Stimulated activated CD8-positive, alpha-beta memory T cell treated with anti-CD3 and anti-CD28 coated beads, Interleukin-7, amount 100 ng/mL, for 4 hours (primary cell): Measurements from ENCODE around the gene MYO7B.
"Not testable (repeated sequence)": the region's sequence is repeated elsewhere in the genome, so short reads cannot be mapped to it uniquely, and the experiment has no call there.

Source experiments
- DNase-seq, 2 donors: peaks; one replicate each; pipeline ENCODE4 v3.0.0-alpha.2; 2020; ENCODE audit warnings: low read depth in 2 of 2

The MYO7B gene

DNA sequence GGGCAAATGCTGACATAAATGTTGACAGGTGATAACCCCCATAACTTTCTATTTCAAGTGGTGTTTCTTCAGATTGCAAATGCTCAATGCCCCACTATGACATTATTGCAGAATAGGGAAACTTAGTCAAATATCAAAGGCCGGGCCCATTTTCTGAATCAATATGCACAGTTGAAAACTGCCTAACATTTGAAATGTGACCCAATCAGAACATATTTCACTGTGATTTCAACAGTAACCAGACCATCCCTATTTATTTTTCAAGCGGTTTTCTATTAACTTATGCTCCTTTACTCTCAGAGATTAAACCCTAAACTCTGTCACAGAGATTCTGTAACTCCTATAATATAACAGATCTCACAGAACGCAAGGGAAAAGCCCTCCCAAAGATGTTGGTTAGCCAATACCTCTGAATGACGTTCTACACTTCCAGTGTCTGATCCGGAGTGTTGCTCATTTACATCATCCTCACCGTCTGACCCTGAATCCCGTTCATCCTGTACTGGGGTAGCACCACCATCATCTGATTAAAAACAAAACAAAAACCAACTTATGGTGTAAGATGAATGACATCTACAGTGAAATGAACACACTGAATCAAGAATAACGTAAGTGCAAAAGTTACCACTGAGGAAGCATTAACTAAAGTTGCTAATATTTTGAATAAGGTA is 12.1 kb upstream of the MYO7B start:
- no peak for DNase-seq

DNA sequence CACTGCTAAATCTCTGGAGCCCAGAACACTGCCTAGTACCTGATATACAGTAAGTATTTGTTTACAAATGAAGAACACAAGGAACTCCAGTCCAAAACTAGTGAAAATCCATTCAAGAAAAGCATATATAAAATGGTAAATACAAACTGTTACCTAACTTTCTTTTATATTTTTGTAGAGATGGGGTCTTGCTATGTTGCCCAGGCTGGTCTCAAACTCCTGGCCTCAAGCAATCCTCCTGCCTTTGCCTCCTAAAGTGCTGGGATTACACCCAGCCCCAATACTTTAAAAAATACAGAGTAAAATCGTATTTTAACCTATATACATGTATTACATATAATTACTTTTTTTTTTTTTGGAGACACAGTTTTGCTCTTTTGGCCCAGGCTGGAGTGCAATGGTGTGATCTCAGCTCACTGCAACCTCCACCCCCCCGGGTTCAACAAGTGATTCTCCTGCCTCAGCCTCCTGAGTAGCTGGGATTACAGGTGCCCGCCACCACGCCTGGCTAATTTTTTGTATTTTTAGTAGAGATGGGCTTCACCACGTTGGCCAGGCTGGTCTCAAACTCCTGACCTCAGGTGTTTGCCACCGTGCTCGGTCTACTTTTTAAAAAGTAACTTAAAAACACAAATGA is 11.2 kb upstream of the MYO7B start:
- not testable (repeated sequence) for DNase-seq

DNA sequence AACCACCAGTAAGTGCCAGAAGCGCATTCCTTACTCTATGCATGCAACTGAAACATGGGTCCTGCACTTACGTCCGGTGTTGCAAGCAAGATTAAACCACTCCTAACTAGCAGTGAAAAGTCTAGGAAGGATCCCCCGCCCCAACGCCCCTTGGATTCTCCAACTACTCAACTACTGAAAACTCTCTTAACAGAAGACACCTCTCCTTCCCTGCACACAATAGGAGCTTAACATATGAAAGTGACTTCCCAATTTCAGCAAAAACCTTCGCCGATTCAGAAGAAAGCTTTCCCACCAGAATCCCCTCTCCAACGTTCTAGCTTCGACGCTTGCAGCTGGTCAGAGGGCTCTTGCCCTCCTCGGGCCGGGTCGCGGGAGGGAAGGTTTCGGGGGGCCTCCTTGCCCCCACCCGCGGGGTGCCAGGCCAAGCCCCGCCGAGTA is 9.8 kb upstream of the MYO7B start:
- DNase-seq: no peak

DNA sequence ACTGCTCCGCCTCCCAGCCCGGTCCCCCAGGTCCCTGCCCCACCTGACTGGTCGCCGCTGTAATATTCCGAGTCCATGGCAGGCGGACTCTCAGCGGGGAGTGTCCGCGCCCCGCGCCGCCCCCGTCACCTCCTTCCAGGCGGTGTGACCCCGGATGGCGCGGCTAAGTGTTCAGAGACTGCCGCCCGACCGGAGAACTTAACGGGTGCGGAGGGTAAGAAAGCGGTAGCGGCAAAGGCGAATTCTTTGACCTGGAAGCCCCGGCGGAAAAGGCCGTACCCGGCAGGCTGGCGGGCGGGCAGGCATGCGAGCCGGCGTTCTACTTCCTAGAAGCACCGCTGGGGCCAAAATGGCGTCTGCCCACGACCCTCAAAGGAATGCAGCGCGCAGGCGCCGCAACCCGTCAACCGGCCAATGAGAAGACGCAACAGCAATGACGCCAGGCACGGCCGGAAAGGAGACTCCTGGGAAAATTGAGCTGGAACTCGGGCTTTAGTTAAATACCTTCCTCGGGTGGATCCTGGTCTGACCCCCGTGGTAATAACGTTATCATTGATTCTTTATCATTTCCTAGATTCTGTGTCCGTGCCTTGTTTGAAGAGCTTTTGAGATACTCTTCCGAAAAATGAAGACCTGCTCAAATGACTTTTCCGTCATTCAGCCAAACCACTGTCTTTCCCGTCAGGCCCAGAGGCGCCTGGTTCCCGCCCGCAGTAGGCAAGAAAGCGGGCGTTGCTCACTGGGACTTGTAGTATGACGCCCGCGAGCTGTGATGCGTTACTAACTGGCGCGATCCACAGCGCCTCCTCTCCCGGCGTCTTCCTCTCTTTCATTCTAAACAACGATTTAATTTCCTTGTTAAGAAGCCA is 9.1 kb upstream of the MYO7B start, which contains the start of gene IWS1:
Gene IWS1 (minus strand): TSS at position 358 of the 869 bp plus-strand sequence. CDS start 281 bp downstream, at position 77.
- DNase-seq: peak; percentile 85 to 89

DNA sequence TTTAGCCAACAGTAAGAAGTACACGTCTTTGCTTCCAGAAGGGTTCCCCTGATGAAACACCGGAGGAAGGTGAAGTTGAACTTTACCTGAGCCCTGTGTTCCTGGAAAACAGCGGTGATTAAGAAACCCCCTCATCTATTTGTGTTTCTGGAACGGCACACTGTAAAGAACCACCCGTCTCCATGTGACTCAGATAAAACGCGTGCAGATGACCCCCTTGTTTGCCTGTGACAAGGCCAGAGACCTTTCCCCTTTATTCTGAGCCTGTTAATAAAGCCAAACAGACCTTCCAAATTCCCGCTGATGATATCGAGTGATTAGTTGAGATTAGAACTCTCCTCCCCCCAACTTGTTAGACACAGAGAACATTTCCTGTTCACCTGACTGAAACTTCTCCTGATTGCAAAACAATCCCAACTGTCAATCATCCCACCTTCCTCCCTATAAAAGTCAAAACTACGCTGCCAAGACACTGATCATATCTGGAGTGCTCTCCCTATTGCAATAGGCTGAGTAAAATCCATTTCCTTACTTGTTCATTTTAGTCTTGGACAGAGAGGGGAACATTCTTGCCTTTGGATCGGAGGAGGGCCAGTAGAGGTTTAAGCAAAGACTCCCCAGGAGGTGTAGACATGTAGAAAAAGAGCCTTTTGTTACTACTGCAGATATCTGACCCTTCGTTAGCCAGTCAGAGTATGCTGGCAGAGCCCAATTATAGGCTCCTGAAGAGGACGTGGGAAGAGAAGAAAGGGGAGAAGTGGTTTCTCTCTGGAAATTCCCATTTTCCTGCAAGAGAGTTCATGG is 8.3 kb upstream of the MYO7B start:
- no peak for DNase-seq

DNA sequence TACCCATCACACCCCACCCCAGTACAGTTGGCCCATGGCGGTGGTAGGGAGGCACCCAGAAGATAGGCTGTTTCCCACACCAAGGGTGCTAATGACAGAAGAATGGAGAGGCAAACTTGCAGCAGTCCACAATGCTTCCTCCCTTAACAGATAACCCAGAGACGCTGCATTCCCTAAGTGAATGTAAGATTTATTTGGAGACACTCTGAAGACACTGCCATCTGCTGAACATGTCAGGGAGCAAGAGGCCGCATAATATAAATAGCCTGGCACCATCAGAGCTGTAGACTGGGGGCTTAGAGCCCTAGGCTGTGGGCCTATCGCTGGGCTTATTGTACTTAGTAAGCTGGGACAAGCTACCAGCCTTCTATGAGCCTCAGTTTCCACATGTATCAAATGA is 7.0 kb upstream of the MYO7B start:
- no peak for DNase-seq

DNA sequence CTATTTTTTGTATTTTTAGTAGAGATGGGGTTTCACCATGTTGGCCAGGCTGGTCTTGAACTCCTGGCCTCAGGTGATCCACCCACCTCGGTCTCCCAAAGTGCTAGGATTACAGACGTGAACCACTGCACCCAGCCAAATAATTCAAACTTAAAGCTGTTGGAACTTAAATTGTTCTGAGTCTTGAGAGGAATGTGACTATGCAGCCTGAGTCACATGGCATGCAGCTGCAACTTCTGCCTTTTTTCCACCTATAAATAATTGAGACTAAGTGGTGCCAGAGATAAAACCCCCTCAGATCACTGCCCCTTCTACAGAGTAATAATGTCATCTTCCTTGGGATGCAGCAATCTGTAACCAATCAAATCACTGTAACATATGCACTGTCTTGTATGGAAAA is 6.1 kb upstream of the MYO7B start:
- DNase-seq: not testable (repeated sequence)

DNA sequence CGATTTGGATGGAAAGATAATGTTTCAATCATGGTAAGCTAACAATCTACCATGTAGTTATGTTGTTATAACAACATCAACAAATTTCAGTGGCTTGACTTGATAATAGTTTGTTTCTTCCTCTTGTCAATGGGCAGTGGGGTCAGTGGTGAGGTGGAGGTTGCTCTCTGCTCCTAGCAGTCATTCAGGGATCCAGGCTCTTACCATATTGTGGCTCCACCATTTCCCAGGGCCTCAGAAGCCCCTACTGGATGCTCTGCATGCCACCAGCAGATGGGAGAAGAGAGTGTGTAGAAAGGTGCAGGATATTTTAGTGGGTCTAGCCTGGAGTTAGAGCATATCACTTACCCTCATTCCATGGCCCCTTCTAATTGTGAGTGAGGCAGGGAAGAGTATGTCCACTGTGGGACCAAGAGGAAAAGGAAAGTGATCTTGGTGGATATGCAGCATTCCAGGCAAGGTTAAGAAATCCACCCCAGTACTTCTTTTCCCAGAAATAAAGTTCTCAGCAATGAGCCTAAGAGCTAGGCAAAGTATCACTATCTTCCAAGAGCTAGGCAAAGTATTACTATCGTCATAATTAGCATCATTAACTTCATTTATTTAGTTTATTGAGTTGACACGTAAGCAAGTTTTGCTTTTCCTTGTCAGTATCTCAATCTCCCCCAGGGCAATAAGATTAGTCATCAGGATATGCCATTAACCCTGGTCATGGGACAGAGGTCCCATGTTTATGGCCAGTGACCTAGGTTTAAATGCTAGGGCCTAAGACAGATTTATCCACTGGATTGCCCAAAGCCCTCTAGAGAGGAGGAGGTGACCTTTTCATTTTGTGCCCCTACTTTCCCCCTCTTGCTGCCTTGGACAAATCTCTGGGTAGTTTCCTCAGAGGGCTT is 5.0 kb upstream of the MYO7B start:
- DNase-seq: no peak

DNA sequence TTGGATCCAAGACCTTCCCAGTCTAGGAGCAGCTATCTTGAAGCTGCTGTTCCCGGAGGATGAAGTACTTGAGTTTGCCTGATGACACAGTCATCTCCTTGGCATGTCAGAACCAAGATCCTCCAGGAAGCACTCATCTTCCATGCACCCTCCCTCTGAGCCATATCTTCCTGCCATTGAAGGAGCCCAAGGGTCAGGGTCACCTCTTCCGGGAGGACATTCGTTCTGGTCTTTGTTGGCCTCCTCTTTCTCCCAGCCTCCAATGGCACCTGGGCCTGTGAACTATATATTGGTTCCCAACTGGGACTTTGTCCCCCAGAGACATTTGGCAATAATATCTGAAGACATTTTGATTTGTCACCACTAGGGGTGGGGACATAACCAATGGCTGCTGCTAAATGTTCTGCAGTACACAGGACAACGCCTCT is 4.2 kb upstream of the MYO7B start:
- DNase-seq: no peak

DNA sequence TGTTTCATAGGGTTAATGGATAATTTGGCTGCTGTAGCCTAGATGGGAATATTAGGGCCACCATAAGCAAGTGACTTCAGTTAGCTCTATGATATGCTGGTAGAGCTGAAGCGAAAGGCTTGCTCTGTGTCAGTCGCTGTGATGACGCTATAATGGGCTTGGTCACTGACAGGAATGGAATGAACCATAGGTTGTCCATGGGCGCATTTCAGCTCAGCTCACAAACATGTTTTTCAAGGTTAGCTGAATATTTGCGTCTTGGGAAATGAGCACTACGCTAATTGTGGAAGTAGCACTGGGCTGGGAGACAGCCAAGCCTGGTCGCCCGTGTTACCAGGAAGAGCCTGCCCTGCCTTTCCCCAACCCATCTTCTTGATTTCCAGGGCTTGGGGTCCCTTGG is 3.2 kb upstream of the MYO7B start:
- DNase-seq: no peak

DNA sequence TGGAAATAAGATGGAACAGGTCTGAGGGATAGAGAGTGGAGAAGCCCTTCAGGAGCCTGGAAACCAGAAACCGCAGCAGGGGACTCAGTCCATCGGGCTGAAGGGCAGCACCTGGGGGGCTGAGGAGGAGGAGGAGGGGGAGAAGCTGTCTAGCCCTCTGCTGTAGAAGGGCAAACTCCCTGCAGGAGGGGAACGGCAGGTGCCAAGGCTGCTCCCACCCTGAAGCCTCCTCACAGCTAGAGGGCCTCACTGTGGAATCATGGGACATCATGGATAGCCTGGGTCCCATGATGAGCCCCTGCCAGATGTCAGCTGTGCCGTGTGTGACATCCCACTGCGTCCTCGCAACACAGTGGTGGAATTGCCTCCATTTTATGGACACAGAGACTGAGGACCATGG is 435 bp downstream of the MYO7B start:
- DNase-seq: no peak

DNA sequence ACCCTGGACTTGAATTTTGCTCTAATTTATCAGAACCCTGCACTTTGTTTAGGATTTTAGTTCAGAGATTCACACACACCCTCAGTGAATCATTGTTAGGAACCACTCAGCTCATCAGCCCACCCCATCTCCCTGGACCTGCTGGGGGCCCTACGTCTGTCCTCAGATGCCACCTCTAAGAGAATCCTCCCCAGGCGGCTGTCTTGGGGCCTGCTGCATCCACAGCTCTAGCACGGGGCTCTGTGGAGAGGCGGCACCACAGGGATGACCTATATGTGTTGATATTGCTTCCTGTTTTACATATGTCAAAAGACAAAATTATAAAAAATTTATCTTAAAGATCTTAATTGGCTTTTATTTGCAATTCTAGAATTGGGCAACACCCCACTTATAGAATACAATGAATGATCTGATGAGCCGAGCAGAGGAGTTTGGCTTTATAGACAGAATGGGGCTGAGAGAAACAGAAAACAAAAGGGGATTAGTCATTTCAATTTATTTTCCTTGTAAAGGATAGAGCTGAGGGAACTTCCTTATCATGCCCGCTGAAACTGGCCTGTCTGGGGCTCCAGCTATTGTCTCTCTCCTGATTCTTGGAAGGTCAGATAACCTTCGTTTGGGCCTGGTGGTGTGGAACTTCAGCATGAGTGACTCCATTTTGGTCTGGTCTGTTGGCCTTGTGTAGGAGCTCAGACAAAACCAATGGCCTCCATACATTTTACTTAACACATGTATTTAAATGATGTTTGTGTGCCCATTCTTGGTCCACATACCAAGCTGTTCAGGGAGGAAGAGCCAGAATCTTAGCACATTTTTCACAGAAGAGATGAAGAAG is 1.4 kb downstream of the MYO7B start:
- no peak for DNase-seq

DNA sequence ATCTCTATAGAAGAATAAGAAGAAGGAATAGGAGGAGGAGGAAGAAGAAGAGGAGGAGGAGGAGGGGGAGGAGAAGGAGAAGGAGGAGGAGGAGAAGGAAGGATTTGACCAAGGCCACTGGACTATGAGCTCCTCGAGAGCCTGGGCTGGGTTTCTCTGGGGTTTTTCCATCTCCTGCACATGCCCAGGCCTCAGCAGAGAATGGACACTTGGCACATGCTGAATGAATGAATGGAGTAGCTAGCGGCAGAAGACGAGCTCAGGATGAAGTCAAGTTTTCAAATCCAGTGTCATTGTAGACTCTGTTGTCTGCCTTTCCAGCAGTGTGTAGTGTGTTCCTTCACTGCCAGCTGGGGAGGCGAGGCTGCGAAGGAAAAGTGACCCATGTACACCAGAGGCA is 2.2 kb downstream of the MYO7B start:
- no peak for DNase-seq

DNA sequence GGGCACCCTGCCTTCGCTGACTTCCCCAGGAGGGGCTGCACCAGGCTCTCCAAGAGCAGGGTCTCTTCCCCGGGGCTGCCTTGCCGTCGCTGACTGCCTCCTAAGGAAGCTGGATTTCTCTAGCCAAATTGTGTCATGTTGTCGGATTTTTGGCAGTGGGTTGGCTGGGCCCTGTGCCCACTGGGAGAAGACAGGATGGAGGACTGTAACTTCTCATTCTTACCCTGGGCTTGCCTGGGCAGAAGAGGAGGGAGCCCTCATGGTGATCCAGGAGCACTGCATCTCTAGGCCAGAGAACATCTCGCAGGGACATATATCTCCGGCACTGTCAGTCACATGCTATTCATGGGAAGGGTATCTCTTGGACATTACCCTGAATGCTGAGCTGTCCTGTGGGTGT is 6.3 kb downstream of the MYO7B start:
- no peak for DNase-seq

DNA sequence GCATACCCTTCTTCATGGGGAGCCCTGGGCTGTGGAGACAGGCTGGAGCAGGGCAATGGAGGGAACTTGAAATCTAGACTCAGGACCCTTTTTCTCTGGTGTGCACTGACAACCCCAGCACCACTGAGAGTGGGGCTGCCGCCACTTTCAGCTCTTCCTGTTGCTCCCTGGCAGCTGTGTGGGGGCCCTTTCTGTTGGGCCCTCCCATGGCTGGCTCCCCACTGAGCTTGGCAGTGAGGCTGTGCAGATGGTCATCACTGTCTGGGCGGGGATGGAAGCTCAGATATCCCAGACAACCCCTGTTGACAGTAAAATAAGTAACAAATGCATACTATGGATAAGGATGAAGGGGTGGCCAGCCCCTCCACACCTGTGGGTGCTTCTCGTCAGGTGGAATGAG is 6.7 kb downstream of the MYO7B start:
- no peak for DNase-seq

DNA sequence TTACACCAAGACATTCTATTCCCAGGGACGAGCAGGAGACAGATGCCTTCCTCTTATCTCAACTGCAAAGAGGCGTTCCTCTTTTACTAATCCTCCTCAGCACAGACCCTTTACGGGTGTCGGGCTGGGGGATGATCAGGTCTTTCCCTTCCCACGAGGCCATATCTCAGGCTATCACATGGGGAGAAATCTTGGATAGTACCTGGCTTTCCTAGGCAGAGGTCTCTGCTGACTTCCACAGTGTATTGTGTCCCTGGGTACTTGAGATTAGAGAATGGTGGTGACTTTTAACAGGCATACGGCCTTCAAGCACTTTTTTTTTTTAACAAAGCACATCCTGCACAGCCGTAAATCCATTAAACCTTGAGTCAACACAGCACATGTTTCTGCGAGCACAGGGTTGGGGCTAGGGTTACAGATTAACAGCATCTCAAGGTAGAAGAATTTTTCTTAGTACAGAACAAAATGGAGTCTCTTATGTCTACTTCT is 7.6 kb downstream of the MYO7B start:
- DNase-seq: not testable (repeated sequence)

DNA sequence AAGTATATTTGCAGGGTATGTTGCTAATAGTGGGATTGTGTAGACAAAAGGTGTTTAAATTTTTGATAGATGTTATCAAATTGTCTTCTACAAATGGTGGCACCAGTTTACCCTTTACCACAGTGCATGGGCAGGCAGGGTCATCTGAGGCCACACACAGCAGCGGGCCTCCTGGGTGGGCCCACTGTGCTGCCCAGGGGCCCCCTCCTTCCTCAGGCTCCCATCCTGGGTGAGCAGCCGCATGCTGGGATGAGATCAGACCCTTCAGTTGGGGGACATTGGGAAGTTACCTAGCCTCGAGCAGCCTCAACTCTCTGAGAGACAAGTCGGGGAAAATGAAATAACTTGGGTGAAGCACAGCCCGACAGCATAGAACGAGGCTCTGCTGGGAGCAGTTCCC is 9.7 kb downstream of the MYO7B start:
- no peak for DNase-seq

DNA sequence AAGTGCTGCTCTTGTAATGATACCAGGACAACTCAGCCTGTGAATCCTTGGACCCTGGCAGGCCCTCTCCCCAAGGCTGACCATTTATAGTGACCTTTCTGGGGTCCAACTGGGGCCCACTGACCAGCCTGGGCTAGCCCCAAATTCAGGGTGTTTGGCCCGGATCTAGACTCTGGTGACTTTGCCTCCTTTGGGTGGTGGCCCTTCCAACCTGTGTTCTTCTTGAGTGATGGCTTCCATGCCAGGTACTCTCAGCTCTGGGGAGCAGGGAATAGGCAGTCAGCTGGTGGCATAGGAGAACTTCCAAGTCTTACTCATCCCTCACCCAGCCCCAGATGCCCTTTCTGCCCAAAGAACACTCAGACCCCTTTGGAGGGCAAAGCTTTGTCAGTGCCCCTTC is 10.3 kb downstream of the MYO7B start:
- no peak for DNase-seq

DNA sequence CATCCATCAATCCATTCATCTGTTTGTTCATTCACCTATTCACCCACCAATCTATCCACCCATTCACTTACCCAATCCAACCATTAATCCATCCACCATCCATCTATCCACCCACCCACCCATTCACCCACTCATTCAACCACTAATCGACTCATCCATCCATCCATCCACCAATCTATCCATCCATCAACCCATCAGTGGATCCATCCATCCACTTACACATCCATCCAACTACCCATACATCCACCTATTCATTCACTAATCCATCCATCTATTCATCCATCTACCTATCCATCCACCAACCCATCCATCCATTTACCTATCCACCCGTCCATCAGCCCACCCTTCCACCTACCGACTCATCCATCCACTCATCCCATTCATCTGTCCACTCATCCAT is 11.3 kb downstream of the MYO7B start:
- no peak for DNase-seq
